Measurements from ENCODE around the gene AFG3L2. TPM values are rescaled to one million over a fixed set of nuclear protein-coding genes. Genes with fewer than 3 reads are reported as not detected.

Gene AFG3L2
- total and polyA plus RNA-seq, 4 donors = 16.4 to 41.3 (median 33.8) TPM

DNA sequence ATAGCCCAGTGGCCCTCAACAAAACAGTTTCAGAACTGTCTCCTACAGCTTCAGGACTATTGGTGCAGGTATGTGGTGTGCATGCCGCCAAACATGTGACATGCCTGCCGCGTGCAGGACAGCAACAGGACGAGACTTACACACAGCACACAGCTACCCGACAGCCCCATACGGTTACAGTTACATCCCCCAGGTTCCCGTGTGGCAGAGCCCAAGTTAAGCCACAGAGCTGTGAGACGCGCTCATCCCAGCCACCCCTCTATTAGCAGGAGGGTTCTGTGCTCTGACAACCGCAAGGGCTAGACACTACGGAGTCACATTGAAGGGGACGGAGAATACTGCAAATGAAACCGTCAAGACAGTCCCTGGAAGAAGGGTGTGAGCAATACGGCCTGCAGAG lies 85.3 kb downstream of the AFG3L2 start:
- H3K27ac ChIP-seq (ENCODE audit: low read depth in 1 of 2, low read length in 1 of 2) = no peak overlapping the region
- TF ChIP-seq CTCF (IDR thresholded peaks at IDR 0.05; ENCODE audit: control extremely low read depth, extremely low read depth) = no peak
- whole genome bisulfite sequencing, 2 donors = 91 to 95% methylated on average over 14 of the region's 14 CpGs
- H3K9ac ChIP-seq (ENCODE audit: insufficient read depth in 1 of 2, low read length in 2 of 2) = no peak overlapping the region
- no peaks in the 10 kb centered on the region for H3K36me3 ChIP-seq (ENCODE audit: control insufficient read depth in 4 of 4, insufficient read depth in 4 of 4, low read length in 4 of 4)
- no peak overlapping the region for H3K4me3 ChIP-seq
- ATAC-seq (ENCODE audit: insufficient read depth, low FRiP score) = no peak
- H3K9me3 ChIP-seq (ENCODE audit: control insufficient read depth in 4 of 4, insufficient read depth in 3 of 4, low read length in 3 of 4) = no peaks in the 10 kb centered on the region
- no peak for DNase-seq
- H3K4me1 ChIP-seq (ENCODE audit: control insufficient read depth in 5 of 5, insufficient read depth in 5 of 5, low read length in 5 of 5) = peaks cover 0 to 18% (median 2%) of the 10 kb centered on the region in 5 donors
- peaks cover 0 to 30% (median 25%) of the 10 kb centered on the region in 3 donors for H3K27me3 ChIP-seq (ENCODE audit: control insufficient read depth in 3 of 3, insufficient read depth in 3 of 3, low read length in 2 of 3)

DNA sequence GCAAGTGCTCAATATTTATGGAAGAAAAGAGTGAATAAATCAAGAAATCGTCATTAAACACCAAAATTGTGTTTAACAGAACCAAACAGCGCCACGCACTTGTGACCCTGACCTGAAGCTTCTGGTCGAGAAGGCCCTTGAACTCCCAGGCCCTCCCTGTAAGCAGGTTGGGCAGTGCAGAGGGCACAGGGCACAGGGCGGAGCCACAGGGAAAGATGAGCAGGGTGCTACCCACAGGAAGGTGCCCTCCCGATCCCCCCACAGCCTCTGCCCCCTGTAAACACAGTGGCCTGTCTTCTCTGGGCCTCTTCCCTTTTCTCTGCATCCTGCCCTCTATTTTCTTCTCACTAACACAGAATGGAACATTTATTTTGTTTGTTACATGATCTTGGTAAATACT lies 85.9 kb downstream of the AFG3L2 start:
- Histone ChIP-seq H3K9ac (ENCODE audit: insufficient read depth in 1 of 2, low read length in 2 of 2) (no peak overlapping the region), H3K9me3 (ENCODE audit: control insufficient read depth in 4 of 4, insufficient read depth in 3 of 4, low read length in 3 of 4) (no peaks in the 10 kb centered on the region), H3K27me3 (ENCODE audit: control insufficient read depth in 3 of 3, insufficient read depth in 3 of 3, low read length in 2 of 3) (peaks cover 0 to 30% (median 25%) of the 10 kb centered on the region in 3 donors), H3K4me1 (ENCODE audit: control insufficient read depth in 5 of 5, insufficient read depth in 5 of 5, low read length in 5 of 5) (peaks cover 0 to 18% (median 2%) of the 10 kb centered on the region in 5 donors), H3K4me3 (no peak overlapping the region), H3K27ac (ENCODE audit: low read depth in 1 of 2, low read length in 1 of 2) (no peak overlapping the region), H3K36me3 (ENCODE audit: control insufficient read depth in 4 of 4, insufficient read depth in 4 of 4, low read length in 4 of 4) (no peaks in the 10 kb centered on the region)
- no peak for DNase-seq
- TF ChIP-seq CTCF (IDR thresholded peaks at IDR 0.05; ENCODE audit: control extremely low read depth, extremely low read depth) = no peak
- 80 to 86% methylated on average over 6 of the region's 6 CpGs for WGBS, 2 donors
- no peak for ATAC-seq (ENCODE audit: insufficient read depth, low FRiP score)

- WGBS, 2 donors = 67 to 80% methylated on average over 2 of the region's 2 CpGs
- no peak overlapping the region for H3K4me3 ChIP-seq
- H3K27me3 ChIP-seq (ENCODE audit: control insufficient read depth in 3 of 3, insufficient read depth in 3 of 3, low read length in 2 of 3) = peaks cover 0 to 30% (median 25%) of the 10 kb centered on the region in 3 donors
- DNase-seq (no peak), ATAC-seq (ENCODE audit: insufficient read depth, low FRiP score) (no peak)
- H3K27ac ChIP-seq (ENCODE audit: low read depth in 1 of 2, low read length in 1 of 2) = no peak overlapping the region
- H3K4me1 ChIP-seq (ENCODE audit: control insufficient read depth in 5 of 5, insufficient read depth in 5 of 5, low read length in 5 of 5) = peaks cover 0 to 18% (median 2%) of the 10 kb centered on the region in 5 donors
- H3K9ac ChIP-seq (ENCODE audit: insufficient read depth in 1 of 2, low read length in 2 of 2) = no peak overlapping the region
- no peaks in the 10 kb centered on the region for H3K36me3 ChIP-seq (ENCODE audit: control insufficient read depth in 4 of 4, insufficient read depth in 4 of 4, low read length in 4 of 4)
- no peak for TF ChIP-seq CTCF (IDR thresholded peaks at IDR 0.05; ENCODE audit: control extremely low read depth, extremely low read depth)
- no peaks in the 10 kb centered on the region for H3K9me3 ChIP-seq (ENCODE audit: control insufficient read depth in 4 of 4, insufficient read depth in 3 of 4, low read length in 3 of 4)
Measured at GRCh38 chr18:12290086-12290485, 86.9 kb downstream of the AFG3L2 start.

GRCh38 chr18:12288403-12288755 lies 88.6 kb downstream of the AFG3L2 start:
- Histone ChIP-seq H3K27me3 (ENCODE audit: control insufficient read depth in 3 of 3, insufficient read depth in 3 of 3, low read length in 2 of 3) (peaks cover 0 to 32% (median 25%) of the 10 kb centered on the region in 3 donors), H3K9me3 (ENCODE audit: control insufficient read depth in 4 of 4, insufficient read depth in 3 of 4, low read length in 3 of 4) (no peaks in the 10 kb centered on the region), H3K4me3 (no peak overlapping the region), H3K4me1 (ENCODE audit: control insufficient read depth in 5 of 5, insufficient read depth in 5 of 5, low read length in 5 of 5) (peaks cover 0 to 18% (median 2%) of the 10 kb centered on the region in 5 donors), H3K27ac (ENCODE audit: low read depth in 1 of 2, low read length in 1 of 2) (peak overlapping the region; percentile 63 to 76), H3K36me3 (ENCODE audit: control insufficient read depth in 4 of 4, insufficient read depth in 4 of 4, low read length in 4 of 4) (no peaks in the 10 kb centered on the region), H3K9ac (ENCODE audit: insufficient read depth in 1 of 2, low read length in 2 of 2) (no peak overlapping the region)
- no peak for ATAC-seq (ENCODE audit: insufficient read depth, low FRiP score)
- DNase-seq = no peak
- no peak for TF ChIP-seq CTCF (IDR thresholded peaks at IDR 0.05; ENCODE audit: control extremely low read depth, extremely low read depth)
- 15 to 25% methylated on average over 10 of the region's 10 CpGs for whole genome bisulfite sequencing, 2 donors

All from lung (tissue), 12 donors.